HG03558 (cell line): Measurements from ENCODE around the gene PMVK.
"Not testable (repeated sequence)": the region's sequence is repeated elsewhere in the genome, so short reads cannot be mapped to it uniquely, and the experiment has no call there.

Source experiments
- ATAC-seq: cut with Tn5 transposase; IDR thresholded peaks from one replicate; pipeline ENCODE4 v1.9.1; 2021; ENCODE audit warnings: moderate number of reproducible peaks; ENCODE audit not compliant: unreplicated experiment; ENCODE audit errors: extremely low read depth

PMVK gene

GRCh38 chr1:154926201-154926600 is 10.3 kb downstream of the PMVK start:
- no peak for ATAC-seq

- no peak for ATAC-seq
Observed at GRCh38 chr1:154925335-154926170, 11.0 kb downstream of the PMVK start.

- ATAC-seq = no peak
Observed at GRCh38 chr1:154923695-154924094, 12.8 kb downstream of the PMVK start.

GRCh38 chr1:154913273-154913672 is 23.2 kb downstream of the PMVK start:
- ATAC-seq = no peak

GRCh38 chr1:154912755-154913154 is 23.8 kb downstream of the PMVK start:
- no peak for ATAC-seq

- no peak for ATAC-seq
Observed at GRCh38 chr1:154911691-154912550, 24.6 kb downstream of the PMVK start.

GRCh38 chr1:154910851-154911250 is 25.7 kb downstream of the PMVK start:
- no peak for ATAC-seq

GRCh38 chr1:154908937-154909336 is 27.6 kb downstream of the PMVK start:
- ATAC-seq = no peak

GRCh38 chr1:154908129-154908528 is 28.4 kb downstream of the PMVK start:
- ATAC-seq = not testable (repeated sequence)

- no peak for ATAC-seq
Observed at GRCh38 chr1:154906621-154907081, 29.9 kb downstream of the PMVK start.

GRCh38 chr1:154902938-154903566 is 33.5 kb downstream of the PMVK start:
- ATAC-seq = no peak

GRCh38 chr1:154901591-154901990 is 34.9 kb downstream of the PMVK start:
- ATAC-seq = no peak

- no peak for ATAC-seq
Observed at GRCh38 chr1:154899041-154899440, 37.5 kb downstream of the PMVK start.

GRCh38 chr1:154896771-154897286 is 39.7 kb downstream of the PMVK start:
- ATAC-seq = no peak

GRCh38 chr1:154895798-154896197 is 40.7 kb downstream of the PMVK start:
- ATAC-seq = no peak

GRCh38 chr1:154891452-154891851 is 45.1 kb downstream of the PMVK start:
- no peak for ATAC-seq

- no peak for ATAC-seq
Observed at GRCh38 chr1:154888757-154889156, 47.8 kb downstream of the PMVK start.

GRCh38 chr1:154886281-154887015 is 50.1 kb downstream of the PMVK start:
- no peak for ATAC-seq

- ATAC-seq = no peak
Observed at GRCh38 chr1:154884869-154885701, 51.4 kb downstream of the PMVK start.
